ENCODE results near the gene ILDR2.

ILDR2 gene

GRCh38 chr1:166939741-166940375 is 35.5 kb downstream of the ILDR2 start:
- no peak for DNase-seq (ENCODE audit: low read depth)
- TF ChIP-seq CTCF (IDR thresholded peaks at IDR 0.05; ENCODE audit: control insufficient read depth, extremely low read depth, insufficient read depth) = no peak

GRCh38 chr1:166937962-166938361 is 37.4 kb downstream of the ILDR2 start:
- no peak for TF ChIP-seq CTCF (IDR thresholded peaks at IDR 0.05; ENCODE audit: control insufficient read depth, extremely low read depth, insufficient read depth)
- no peak for DNase-seq (ENCODE audit: low read depth)
- H3K4me3 ChIP-seq (ENCODE audit: low read depth, low read length) = no peak overlapping the region

More at GRCh38 chr1:166939741-166940375, 35.5 kb downstream of the ILDR2 start:
- no peak overlapping the region for H3K4me3 ChIP-seq (ENCODE audit: low read depth, low read length)

- DNase-seq (ENCODE audit: low read depth) = no peak
- no peak overlapping the region for H3K4me3 ChIP-seq (ENCODE audit: low read depth, low read length)
- no peak for TF ChIP-seq CTCF (IDR thresholded peaks at IDR 0.05; ENCODE audit: control insufficient read depth, extremely low read depth, insufficient read depth)
These were observed 38.0 kb downstream of the ILDR2 start for GRCh38 chr1:166937329-166937728.

- DNase-seq (ENCODE audit: low read depth) = no peak
- no peak overlapping the region for H3K4me3 ChIP-seq (ENCODE audit: low read depth, low read length)
- no peak for TF ChIP-seq CTCF (IDR thresholded peaks at IDR 0.05; ENCODE audit: control insufficient read depth, extremely low read depth, insufficient read depth)
These were observed 41.7 kb downstream of the ILDR2 start for GRCh38 chr1:166933633-166934032.

GRCh38 chr1:166933140-166933539 is 42.2 kb downstream of the ILDR2 start:
- no peak overlapping the region for H3K4me3 ChIP-seq (ENCODE audit: low read depth, low read length)
- TF ChIP-seq CTCF (IDR thresholded peaks at IDR 0.05; ENCODE audit: control insufficient read depth, extremely low read depth, insufficient read depth) = no peak
- DNase-seq (ENCODE audit: low read depth) = peak; percentile 14

- H3K4me3 ChIP-seq (ENCODE audit: low read depth, low read length) = no peak overlapping the region
- DNase-seq (ENCODE audit: low read depth) = no peak
- TF ChIP-seq CTCF (IDR thresholded peaks at IDR 0.05; ENCODE audit: control insufficient read depth, extremely low read depth, insufficient read depth) = no peak
These were observed 45.4 kb downstream of the ILDR2 start for GRCh38 chr1:166929911-166930310.

GRCh38 chr1:166927701-166928100 is 47.6 kb downstream of the ILDR2 start:
- no peak for DNase-seq (ENCODE audit: low read depth)
- no peak for TF ChIP-seq CTCF (IDR thresholded peaks at IDR 0.05; ENCODE audit: control insufficient read depth, extremely low read depth, insufficient read depth)
- H3K4me3 ChIP-seq (ENCODE audit: low read depth, low read length) = no peak overlapping the region

All from LNCaP clone FGC (cell line).